SK-N-SH treated with all-trans-retinoic acid at 6 μM for 48 hours (cell line): ENCODE data around the gene CCIN.
A peak's percentile ranks its signal among the peaks of the same experiment; 100 is the strongest.

Experiments used
- ATAC-seq: fragments of 200-7000 bp; cut with Tn5 transposase; 3 replicates; pipeline ENCODE4 v1.9.1; 2020; ENCODE audit warnings: mild to moderate bottlenecking, moderate library complexity
- BACH2 ChIP-seq: fragments of 250-450 bp; sonication (Bioruptor Pico); IDR thresholded peaks from 2 replicates; pipeline ENCODE4 v1.9.0; 2021; ENCODE audit warnings: mild to moderate bottlenecking, borderline replicate concordance
- CSDC2 ChIP-seq: fragments of 250-450 bp; sonication (Bioruptor Pico); IDR thresholded peaks from 2 replicates; pipeline ENCODE4 v1.5.0; 2020; ENCODE audit warnings: mild to moderate bottlenecking, moderate library complexity
- ESRRG ChIP-seq: fragments of 250-450 bp; sonication (Bioruptor Pico); IDR thresholded peaks from 2 replicates; pipeline ENCODE4 v1.6.1; 2021; ENCODE audit warnings: mild to moderate bottlenecking
- GLIS3 ChIP-seq: fragments of 250-450 bp; sonication (Bioruptor Pico); IDR thresholded peaks from 2 replicates; pipeline ENCODE4 v1.5.0; 2020; ENCODE audit warnings: mild to moderate bottlenecking, moderate library complexity
- ISL1 ChIP-seq: fragments of 250-450 bp; sonication (Bioruptor Pico); IDR thresholded peaks from 2 replicates; pipeline ENCODE4 v2.1.2; 2022; ENCODE audit warnings: mild to moderate bottlenecking, moderate library complexity
- PPARA ChIP-seq: fragments of 250-450 bp; sonication (Bioruptor Pico); IDR thresholded peaks from 2 replicates; pipeline ENCODE4 v1.5.0; 2020; ENCODE audit warnings: mild to moderate bottlenecking, borderline replicate concordance
- SNAI2 ChIP-seq: fragments of 250-450 bp; sonication (Bioruptor Pico); IDR thresholded peaks from 2 replicates; pipeline ENCODE4 v1.5.0; 2020; ENCODE audit warnings: mild to moderate bottlenecking, moderate library complexity
- TOX ChIP-seq: fragments of 250-450 bp; sonication (Bioruptor Pico); IDR thresholded peaks from 2 replicates; pipeline ENCODE4 v1.8.0; 2021; ENCODE audit warnings: mild to moderate bottlenecking, moderate library complexity, borderline replicate concordance
- TSHZ2 ChIP-seq: fragments of 250-450 bp; sonication (Bioruptor Pico); IDR thresholded peaks from 2 replicates; pipeline ENCODE4 v1.5.0; 2020; ENCODE audit warnings: mild to moderate bottlenecking, moderate library complexity
- ZC3H10 ChIP-seq: fragments of 250-450 bp; sonication (Bioruptor Pico); IDR thresholded peaks from 2 replicates; pipeline ENCODE4 v1.5.1; 2021; ENCODE audit warnings: mild to moderate bottlenecking, moderate library complexity
- ZFP3 ChIP-seq: fragments of 250-450 bp; sonication (Bioruptor Pico); IDR thresholded peaks from 2 replicates; pipeline ENCODE4 v1.5.0; 2020; ENCODE audit warnings: mild to moderate bottlenecking, moderate library complexity
- ZNF8 ChIP-seq: fragments of 450-650 bp; formaldehyde crosslinking; IDR thresholded peaks from 2 replicates; pipeline ENCODE4 v1.5.0; 2020; ENCODE audit warnings: mild to moderate bottlenecking, moderate library complexity
- TF ChIP-seq, protein P1 (sequence below): fragments of 250-450 bp; sonication (Bioruptor Pico); IDR thresholded peaks from 2 replicates; pipeline ENCODE4 v1.8.0; 2020; ENCODE audit warnings: mild to moderate bottlenecking, moderate library complexity, borderline replicate concordance
- TF ChIP-seq, protein P2 (sequence below): fragments of 250-450 bp; sonication (Bioruptor Pico); IDR thresholded peaks from 2 replicates; pipeline ENCODE4 v1.8.0; 2021; ENCODE audit warnings: low read depth, mild to moderate bottlenecking, moderate library complexity, borderline replicate concordance
- TF ChIP-seq, protein P3 (sequence below): fragments of 250-450 bp; sonication (Bioruptor Pico); IDR thresholded peaks from 2 replicates; pipeline ENCODE4 v1.5.1; 2021; ENCODE audit warnings: mild to moderate bottlenecking, moderate library complexity

The CCIN gene

GRCh38 chr9:36154331-36154952 lies 14.7 kb upstream of the CCIN start:
- ATAC-seq: peak; percentile 78

DNA sequence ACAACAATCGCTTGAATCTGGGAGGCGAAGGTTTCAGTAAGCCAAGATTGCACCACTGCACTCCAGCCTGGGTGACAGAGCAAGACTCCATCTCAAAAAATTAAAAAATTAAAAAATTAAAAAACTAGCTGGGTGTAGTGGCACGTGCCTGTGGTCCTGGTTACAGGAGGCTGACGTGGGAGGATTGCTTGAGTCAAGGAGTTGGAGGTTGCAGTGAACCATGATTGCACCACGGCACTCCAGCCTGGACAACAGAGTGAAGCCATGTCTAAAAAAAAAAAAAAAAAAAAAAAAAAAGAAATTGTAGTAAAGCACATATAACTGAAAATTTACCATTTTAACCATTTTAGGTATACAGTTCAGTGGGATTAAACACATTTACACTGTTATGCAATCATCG lies 13.1 kb upstream of the CCIN start:
- TF ChIP-seq CSDC2 (CRISPR knock-in tag) (no peak), GLIS3 (CRISPR knock-in tag) (no peak), ZFP3 (CRISPR knock-in tag) (no peak)
- TF ChIP-seq, protein P1, sequence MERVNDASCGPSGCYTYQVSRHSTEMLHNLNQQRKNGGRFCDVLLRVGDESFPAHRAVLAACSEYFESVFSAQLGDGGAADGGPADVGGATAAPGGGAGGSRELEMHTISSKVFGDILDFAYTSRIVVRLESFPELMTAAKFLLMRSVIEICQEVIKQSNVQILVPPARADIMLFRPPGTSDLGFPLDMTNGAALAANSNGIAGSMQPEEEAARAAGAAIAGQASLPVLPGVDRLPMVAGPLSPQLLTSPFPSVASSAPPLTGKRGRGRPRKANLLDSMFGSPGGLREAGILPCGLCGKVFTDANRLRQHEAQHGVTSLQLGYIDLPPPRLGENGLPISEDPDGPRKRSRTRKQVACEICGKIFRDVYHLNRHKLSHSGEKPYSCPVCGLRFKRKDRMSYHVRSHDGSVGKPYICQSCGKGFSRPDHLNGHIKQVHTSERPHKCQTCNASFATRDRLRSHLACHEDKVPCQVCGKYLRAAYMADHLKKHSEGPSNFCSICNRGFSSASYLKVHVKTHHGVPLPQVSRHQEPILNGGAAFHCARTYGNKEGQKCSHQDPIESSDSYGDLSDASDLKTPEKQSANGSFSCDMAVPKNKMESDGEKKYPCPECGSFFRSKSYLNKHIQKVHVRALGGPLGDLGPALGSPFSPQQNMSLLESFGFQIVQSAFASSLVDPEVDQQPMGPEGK (CRISPR knock-in tag): no peak

More at GRCh38 chr9:36154331-36154952, 14.7 kb upstream of the CCIN start:
- TF ChIP-seq CSDC2 (CRISPR knock-in tag) (peak; percentile 37; the same call in 1 of the 2 replicates), ZNF8 (CRISPR knock-in tag) (no peak)

DNA sequence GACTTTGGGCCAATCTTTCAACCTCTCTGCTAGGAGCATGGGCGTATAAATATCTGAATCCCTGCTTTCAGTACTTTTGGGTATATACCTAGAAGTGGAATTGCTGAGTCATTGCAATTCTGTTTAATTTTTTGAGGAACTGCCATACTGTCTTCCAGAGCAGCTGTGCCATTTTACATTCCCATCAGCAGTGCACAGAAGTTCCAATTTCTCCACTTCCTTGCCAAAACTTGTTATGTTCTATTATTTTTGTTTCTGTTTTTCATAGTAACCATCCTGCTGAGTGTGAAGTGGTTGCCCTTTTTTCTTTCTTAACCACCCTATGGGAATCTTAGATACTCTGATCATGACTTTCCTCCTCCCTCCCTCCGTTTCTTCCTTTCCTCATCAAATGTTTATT lies 11.1 kb upstream of the CCIN start:
- no peak for ATAC-seq

More for the DNA sequence above, 13.1 kb upstream of the CCIN start:
- ATAC-seq: no peak

More for the DNA sequence above, 11.1 kb upstream of the CCIN start:
- TF ChIP-seq TSHZ2 (CRISPR knock-in tag) (no peak), ZFP3 (CRISPR knock-in tag) (no peak), TOX (CRISPR knock-in tag) (no peak), PPARA (no peak), ISL1 (CRISPR knock-in tag) (no peak), BACH2 (CRISPR knock-in tag) (no peak), ZC3H10 (CRISPR knock-in tag) (no peak), SNAI2 (no peak), ESRRG (CRISPR knock-in tag) (no peak), CSDC2 (CRISPR knock-in tag) (no peak), ZNF8 (CRISPR knock-in tag) (no peak), GLIS3 (CRISPR knock-in tag) (no peak)
- TF ChIP-seq, protein P1 (CRISPR knock-in tag): no peak
- TF ChIP-seq, protein P2, sequence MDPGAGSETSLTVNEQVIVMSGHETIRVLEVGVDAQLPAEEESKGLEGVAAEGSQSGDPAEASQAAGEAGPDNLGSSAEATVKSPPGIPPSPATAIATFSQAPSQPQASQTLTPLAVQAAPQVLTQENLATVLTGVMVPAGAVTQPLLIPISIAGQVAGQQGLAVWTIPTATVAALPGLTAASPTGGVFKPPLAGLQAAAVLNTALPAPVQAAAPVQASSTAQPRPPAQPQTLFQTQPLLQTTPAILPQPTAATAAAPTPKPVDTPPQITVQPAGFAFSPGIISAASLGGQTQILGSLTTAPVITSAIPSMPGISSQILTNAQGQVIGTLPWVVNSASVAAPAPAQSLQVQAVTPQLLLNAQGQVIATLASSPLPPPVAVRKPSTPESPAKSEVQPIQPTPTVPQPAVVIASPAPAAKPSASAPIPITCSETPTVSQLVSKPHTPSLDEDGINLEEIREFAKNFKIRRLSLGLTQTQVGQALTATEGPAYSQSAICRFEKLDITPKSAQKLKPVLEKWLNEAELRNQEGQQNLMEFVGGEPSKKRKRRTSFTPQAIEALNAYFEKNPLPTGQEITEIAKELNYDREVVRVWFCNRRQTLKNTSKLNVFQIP: no peak
- TF ChIP-seq, protein P3, sequence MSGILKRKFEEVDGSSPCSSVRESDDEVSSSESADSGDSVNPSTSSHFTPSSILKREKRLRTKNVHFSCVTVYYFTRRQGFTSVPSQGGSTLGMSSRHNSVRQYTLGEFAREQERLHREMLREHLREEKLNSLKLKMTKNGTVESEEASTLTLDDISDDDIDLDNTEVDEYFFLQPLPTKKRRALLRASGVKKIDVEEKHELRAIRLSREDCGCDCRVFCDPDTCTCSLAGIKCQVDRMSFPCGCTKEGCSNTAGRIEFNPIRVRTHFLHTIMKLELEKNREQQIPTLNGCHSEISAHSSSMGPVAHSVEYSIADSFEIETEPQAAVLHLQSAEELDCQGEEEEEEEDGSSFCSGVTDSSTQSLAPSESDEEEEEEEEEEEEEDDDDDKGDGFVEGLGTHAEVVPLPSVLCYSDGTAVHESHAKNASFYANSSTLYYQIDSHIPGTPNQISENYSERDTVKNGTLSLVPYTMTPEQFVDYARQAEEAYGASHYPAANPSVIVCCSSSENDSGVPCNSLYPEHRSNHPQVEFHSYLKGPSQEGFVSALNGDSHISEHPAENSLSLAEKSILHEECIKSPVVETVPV: no peak
